ENCODE measurements around the gene TTLL8.

Gene TTLL8

DNA sequence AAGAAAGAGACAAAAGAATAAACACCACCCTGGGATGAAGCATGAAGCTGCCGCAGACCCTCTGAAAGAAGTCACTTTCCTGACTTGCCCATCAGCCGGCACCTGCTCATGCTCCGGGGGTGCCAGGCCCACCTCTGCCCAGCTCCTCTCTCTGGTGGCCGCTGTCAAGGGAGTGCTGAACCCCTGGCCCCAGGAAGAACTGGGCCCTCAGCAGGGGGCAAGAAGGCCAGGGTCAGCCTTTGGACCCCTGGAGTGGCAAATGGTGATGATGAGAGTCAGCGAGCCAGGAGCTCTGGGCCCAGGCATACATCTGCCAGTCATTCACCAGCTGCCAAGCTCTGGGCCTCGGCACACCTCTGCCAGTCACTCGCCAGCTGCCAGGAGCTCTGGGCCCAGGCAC is 17.4 kb downstream of the TTLL8 start:
- DNase-seq, result no peak

DNA sequence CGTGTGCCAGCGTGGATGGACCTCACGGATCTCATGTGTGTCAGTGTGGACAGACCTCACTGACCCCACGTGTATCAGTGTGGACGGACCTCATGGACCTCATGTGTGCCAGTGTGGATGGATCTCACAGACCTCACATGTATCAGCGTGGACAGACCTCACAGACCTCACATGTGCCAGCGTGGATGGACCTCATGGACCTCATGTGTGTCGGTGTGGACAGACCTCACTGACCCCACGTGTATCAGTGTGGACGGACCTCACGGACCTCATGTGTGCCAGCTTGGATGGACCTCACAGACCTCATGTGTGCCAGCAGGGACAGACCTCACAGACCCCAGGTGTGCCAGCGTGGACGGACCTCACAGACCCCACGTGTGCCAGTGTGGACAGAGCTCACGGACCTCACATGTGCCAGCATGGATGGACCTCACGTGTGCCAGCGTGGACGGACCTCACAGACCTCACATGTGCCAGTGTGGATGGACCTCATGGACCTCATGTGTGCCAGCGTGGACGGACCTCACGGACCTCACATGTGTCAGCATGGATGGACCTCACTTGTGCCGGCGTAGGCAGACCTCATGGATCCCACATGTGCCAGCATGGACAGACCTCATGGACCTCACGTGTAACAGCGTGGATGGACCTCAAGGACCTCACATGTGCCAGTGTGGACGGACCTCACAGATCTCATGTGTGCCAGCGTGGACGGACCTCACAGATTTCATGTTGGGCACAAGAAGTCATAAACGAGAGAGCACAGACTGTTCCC is 18.2 kb downstream of the TTLL8 start:
- no peak for DNase-seq

DNA sequence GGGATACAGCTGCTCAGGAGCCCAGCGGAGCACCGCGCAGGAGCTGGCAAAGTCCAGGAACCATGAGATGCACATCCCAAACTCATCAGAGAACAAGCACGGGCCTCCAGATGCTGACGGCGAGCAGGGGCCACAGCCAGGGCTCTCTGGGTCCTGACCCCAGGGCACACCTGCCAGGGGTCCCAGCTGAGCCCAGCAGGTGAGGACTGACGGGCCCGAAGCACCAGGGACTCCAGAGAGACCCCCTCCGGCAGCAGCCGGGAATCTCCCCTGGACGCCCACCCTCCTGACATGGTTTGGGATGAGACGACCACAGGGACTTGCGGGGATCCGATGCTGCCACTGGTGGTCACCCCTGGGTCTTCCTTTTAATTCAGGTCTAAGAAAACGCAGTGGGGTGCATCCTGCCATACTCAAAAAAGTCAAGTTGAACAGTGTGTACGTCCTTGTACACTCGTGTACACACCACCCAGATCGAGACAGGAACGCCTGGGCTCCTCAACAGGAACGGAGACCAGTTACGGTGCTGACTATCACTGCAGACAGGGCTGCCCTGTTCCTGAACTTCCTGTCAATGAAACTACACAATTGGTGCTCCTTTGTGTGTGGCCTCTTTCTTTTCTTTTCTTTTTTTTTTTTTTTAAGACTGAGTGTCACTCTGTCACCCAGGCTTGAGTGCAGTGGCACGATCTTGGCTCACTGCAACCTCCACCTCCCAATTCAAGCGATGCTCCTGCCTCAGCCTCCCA is 21.9 kb downstream of the TTLL8 start:
- no peak for DNase-seq

DNA sequence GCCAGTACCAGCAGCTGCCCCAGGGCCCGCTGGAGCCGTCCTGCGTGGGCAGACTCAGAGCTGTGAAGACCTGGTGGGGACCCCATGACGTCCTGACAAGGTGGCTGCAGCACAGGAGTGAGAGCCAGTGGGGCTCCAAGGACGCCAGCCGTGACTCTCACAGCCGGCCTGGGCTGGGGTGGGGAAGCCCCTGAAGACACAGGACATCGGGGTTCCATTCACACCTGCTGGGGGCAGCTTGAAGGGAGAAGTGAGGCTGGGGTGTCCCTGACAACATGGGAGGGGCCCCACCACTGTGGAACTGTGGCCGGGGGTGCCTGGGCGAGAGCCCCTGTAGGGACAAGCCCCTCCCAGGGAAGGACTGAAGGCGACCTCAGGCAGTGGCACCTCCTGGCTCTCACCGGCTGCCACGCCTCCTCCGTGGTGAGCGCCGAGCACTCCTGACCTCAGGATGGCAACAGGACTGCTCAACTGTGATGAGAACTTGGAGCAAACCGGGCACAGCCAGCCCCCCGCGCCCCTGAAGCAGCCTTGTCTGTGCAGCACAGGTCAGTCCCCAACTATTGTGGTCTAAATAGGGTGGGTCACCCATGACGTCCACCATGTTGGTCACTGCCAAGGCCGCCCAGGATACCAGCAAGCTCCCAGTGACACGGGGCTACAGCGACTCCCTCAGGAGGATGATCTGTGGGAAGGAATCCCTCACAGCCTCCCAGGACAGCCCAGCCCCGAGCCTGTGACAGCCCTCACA is 22.8 kb downstream of the TTLL8 start:
- no peak for DNase-seq

DNA sequence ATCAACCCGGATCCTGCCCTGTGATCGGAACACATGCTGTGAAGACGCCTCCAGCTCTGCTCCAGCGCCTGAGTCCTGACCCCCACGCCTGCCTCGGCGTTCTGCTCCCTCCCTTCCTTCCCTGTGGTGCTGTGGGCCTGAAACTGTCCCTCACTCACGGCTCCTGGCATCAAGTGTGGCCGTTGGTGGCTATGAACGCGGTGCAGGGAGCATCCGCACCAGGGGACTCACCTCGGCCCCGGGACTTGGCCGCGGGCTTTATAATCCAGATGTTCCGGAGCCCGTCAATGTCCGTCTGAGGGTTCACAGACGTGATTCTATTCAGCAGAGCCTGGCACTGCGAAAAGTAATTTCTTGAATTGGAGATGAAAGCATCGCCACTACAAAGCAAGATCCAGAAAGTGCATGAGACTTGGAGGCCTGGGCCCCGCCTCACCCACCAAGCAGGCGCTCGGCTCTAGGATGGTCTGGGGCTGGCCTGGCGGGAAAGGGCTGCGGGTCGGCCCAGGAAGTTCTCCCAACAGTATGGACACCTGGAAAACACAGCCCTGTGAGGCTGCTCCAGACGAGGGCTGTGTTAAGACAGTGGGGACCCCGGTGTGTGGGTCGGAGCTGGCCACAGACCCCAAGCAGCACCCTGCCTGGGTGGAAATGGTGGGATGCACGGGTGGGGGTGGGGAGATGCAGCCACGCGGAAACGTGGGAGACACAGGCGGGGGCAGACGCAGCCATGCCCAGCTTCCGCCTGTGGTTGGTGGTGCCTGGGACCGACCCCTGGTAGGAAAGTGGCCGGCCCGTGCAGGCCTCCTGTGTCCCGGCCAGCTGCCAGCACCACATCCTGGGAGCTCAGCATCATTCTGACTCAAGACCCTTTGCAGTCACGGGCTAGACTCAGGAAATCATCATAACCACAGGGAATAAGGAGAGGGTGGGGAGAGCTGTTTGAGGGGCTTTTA is 23.7 kb downstream of the TTLL8 start:
- no peak for DNase-seq

DNA sequence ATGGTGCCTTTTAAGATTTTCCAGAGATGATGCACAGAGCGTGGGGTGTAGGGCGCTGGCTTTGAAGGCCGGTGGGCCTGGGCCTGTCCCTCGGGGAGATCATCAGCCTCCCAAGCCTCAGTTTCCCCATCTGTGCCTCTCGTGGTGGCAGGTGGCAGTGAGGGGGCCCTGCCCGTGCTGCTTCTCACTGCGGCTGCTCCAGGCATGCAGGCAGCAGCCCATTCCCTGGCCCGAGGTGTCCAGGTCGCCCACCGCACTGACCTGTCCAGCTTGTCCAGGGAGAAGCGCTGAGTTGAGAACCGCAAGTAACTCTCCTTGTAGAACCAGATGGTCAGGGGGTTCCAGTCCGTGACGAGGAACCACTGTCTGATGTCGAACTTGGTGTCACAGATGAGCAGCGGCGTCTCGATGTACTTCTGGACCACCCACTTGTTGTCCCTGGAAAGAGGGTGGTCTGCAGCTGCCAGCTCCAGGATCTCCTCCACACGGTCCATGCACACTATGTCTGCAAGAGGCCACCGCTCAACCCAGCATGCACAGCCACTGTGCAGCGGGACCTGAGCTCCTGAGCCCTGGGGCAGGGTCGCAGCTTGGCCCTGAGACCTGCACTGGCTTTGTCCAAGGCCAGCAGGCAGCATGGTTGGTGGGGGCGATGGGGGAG is 25.0 kb downstream of the TTLL8 start:
- DNase-seq, result no peak

DNA sequence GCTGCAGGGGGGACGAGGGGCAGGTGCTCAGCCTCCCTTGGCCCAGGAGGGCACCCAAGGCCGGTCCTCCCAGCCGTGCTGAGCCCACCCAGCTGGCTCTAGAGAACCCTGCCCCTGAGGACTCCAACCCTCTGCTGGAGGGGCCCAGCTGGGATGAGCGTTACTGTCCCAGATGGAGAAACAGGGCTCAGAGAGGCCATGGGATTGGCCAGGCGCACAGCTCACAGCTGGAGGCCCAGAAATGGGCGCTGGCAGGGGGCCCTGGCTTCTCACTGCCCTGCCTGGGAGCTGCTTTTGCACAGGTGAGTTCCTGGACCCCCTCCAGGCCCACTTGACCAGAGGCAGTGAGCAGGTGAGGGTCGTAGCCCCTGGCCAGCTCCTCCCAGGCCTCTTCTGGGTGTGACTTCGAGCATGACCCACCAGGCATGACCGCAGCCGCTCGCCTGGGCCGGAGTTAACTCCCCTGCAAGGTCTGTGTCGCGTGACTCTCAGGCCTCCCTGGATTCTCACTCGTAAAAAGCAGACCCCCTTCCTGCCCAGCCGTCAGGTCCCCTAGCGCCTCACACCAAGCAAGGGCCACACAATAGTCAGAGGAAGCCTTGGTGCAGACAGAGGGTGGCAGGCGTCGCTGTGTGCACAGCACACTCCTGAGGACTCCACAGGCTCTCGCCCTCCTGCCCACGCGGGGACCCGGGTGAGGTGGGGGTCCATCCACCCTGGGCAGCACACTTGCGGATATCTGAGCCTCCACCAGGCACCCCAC is 25.8 kb downstream of the TTLL8 start:
- no peak for DNase-seq

DNA sequence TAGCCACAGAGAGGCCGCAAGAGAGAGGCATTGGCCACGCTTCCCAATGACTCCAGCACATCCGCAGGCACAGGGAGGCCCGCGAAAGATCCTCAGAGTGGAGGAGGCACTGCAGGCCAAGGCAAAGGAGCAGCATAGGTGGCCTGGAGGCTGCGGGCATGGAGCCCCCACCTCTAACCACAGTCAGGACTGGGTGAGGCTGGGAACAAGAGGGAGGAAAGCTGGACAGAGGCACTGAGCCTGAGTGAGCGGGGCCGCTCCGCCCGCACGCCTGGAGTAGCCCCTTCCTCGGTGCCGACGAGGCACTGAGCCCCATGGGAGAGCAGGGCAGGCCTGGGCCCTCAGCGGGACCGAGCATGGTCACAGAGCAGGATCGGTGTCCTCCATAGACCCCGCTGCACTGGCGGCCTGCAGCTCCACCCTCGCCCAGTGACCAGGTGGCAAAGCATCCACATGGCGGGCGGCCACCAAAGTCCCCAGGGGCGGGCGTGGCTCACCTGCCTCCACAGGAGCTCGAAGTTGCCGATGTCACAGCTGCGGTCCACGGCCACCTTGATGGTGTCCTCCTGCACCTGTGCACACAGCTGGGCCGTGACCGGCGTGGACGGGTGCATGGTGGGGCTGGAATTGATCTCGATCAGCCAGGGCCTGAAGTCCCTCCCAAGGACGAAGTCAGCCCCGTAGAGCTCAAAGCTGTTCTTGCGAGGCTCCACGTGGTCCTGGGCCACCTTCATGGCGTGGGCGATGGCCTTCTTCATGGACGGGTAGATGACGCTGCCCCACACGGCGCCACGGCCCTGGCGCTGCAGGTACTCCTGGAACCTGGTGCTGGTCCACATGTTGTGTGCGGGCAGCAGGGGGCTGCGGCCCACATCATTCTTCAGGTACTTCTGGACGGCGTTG is 26.7 kb downstream of the TTLL8 start:
- no peak for DNase-seq

DNA sequence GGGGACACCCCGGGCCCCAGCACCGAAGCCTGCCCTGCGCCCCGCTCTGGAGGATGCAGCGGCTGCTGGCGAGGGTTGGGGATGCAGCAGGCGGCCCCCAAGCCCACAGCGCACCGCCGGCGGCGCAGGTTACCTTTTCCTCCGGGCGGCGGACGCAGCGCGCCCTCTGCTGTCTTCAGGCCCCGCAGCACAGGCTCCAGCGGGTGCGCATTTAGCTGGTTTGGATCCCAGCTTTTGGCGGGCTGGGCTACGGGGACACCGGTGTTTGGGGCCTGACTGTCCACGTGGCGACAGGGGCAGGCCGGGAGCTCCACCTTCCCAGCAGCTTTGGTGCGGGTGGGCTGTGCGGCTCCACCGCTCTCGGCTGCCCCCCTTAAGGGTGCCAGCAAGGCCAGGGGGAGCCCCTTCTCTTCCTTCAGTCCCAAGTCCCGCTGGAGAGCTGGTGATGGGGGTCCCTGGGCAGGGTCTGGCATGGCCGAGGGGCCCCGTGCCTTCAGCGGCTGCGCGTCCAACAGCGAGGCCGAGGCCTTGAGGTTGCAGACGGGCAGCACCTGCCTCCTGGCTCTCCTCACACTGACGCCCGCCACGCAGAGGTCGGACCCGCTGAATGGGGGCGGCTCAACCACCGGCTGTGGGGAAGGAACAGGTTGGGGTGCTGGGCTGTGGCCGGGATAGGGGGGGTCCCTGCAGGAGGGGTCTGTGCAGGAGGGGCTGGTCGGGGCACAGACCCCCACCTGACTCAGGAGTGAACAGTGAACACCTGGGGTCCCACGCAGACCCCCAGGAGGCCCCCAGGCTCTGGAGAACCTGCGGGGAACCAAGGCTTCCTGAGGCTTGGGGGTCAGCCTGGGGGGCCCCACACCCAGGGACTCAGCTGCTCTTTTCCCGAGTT is 27.6 kb downstream of the TTLL8 start:
- peak; percentile 84 for DNase-seq

DNA sequence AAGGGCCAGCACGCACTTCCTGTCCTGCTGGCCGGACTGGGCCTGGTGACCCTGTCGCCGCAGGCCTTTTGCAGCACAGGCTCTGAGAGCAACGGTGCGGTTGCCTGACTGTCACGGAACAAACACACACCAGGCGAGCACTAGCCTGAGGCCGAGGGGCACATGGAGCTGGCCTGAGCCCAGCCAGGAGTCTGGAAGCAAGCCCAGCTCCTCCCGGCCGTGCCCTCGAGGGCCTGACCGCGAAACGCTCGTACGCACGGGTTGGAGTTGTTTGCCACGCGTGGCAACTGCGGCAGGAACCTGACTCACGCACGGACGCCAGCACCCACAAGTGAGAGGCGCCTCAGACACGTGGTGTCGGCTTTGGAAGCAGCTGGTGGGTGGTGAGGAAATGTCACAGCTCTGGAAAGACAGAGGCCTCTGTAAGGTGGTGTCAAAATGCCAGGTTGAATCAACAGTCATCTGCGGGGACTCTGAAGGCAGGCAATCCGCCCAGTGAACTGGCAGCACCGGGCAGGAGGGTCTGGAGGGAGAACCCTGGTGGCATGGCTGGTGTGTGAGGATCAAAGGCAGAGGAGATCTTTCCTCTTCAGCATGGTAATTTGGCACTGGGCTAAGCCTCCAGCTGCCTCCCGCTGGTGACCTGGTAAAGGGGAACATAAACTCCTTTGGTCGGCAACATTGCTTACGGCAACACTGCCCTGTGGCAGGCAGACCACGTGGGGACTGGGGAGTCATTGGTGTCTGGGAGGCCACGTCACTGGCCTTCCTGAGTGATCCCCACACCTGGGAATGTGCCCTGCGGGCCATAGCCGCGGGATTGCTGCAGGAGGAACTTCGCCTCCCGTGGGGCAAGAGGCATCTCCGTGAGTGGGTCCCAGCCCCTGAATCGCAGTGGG is 30.2 kb downstream of the TTLL8 start:
- DNase-seq, result no peak

DNA sequence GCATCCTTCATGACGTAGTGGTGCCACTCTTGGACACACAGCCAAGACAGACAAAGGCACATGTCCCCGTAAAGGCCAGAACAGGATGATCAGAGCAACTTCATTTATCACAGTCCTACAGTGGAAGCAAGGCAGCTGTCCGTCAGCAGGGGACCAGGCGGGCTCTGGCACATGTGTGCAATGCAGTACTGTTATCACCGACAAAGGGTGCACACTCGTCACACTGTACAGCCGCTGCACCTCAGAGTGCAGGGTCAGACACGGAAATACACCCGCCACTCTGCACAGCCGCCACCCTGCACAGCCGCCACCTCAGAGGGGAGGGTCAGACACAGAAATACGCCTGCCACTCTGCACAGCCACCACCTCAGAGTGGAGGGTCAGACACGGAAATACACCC is 32.1 kb downstream of the TTLL8 start:
- no peak for DNase-seq

DNA sequence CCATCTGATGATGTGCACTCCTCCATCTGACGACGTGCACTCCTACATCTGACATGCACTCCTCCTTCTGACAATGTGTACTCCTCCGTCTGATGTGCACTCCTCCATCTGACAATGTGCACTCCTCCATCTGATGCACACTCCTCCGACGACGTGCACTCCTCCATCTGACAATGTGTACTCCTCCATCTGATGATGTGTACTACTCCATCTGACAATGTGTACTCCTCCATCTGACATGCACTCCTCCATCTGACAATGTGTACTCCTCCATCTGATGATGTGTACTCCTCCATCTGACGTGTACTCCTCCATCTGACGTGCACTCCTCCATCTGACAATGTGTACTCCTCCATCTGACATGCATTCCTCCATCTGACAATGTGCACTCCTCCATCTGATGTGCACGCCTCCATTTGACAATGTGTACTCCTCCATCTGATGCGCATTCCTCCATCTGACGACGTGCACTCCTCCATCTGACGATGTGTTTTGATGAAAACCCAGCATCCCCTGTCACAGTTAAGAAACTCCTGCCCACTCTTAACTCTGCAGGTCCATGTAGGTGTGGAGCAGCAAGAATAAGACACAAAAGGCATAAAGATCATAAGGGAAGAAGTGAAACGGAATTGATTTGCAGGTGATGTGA is 35.8 kb downstream of the TTLL8 start:
- no peak for DNase-seq

DNA sequence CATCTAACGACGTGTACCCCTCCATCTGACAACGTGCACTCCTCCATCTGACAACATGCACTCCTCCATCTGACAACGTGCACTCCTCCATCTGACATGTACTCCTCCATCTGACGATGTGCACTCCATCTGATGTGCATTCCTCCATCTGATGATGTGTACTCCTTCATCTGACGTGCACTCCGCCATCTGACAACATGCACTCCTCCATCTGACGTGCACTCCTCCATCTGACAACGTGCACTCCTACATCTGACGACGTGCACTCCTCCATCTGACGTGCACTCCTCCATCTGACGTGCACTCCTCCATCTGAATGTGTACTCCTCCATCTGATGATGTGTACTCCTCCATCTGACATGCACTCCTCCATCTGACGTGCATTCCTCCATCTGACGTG is 37.5 kb downstream of the TTLL8 start:
- no peak for DNase-seq

DNA sequence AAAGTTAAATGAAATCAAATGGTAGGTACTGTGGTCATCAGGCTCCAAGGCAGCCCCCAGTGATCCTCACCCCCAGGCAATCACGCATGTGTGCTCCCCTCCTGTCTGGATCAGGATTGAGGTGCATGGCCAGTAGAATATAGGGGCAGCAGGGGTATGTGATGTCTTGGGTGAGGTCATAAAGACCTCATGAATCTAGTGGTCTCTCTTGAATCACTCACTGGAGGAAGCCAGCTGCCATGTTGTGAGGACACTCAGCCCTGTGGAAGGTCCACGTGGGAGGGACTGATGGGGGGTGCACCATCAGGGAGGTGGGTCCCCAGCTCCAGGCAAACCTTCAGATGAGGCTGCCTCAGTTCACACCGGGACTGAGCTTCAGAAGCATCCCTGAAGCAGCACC is 38.8 kb downstream of the TTLL8 start:
- no peak for DNase-seq

DNA sequence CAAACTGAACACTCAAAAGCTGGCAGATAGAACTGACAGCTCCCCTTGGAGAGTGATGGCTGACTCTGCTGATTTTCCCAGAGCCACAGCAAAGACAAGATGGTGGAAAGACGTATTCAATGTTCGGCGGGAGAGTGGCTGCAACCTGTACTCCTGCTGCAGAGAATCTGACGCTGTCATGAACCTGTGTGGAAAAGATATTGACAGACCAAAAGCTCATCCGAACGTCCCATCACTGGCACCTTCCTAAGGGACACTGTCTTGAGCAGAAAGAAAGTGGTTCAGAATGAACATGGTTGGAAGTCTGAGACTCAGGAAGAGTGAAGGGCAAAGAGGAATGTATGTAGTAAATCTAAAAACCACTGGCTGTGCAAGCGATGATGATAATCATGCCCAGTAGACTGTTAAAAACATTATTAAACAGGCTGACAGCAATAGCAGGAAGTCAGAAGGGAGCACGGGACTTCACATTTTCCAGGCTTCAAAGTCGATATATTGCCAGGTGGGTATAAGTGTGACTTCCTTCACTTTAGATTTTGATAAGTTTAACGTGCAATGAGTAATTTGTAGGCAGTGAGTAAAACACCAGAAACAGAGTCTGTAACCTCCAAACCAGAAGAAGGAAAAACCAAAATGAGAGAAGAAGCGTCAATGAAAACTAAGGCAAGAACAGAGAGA is 39.4 kb downstream of the TTLL8 start:
- DNase-seq, result no peak

DNA sequence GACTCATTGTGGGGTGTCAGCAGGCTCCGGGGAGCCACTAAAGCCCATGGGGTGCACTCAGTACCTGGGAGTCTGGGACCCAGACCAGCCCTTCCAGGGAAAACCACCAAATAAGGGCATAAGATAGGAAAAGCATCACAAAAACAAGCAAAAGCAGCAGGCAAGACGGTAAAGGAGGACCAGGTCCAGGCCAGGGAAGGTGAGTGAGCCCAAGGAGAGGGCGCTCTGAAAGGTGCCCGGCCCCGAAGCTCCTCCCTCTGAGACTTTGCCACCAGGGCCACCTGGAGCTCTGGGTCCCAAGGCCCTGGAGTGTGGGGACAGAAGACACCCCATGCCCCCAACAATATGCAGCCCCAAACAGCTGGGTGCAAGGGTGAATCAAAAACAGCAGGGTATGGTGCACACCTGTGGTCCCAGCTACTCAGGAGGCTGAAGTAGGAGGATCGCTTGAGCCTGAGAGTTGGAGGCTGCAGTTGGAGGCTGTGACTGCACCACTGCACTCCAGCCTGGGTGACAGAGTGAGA is 40.3 kb downstream of the TTLL8 start:
- no peak for DNase-seq
